Spleen (tissue), 11 donors: ENCODE results near the gene PRSS8. TPM values are rescaled to one million over a fixed set of nuclear protein-coding genes. Genes with fewer than 3 reads are reported as not detected.

Source experiments
- DNase-seq: peaks from one replicate; pipeline ENCODE4 v3.0.0-alpha.2; 2020
- H3K27ac ChIP-seq, 8 donors: fragments of 200-600 bp; sonication (generic) in 7 of 8; 1 replicate in 4 of 8; 2 replicates in 4 of 8; pipeline versions ENCODE4 v1.5.0 to v1.8.0; 2016 to 2021; ENCODE audit warnings: inconsistent platforms in 4 of 8, mild to moderate bottlenecking in 4 of 8, moderate library complexity in 1 of 8
- H3K27me3 ChIP-seq, 7 donors: fragments of 200-600 bp; sonication (generic) in 6 of 7; replicated peaks in 1 of 7; 1 replicate in 4 of 7; 2 replicates in 3 of 7; pipeline versions ENCODE4 v1.5.0 to v1.8.0; 2016 to 2021; ENCODE audit warnings: inconsistent platforms in 3 of 7, mild to moderate bottlenecking in 1 of 7
- H3K36me3 ChIP-seq, 6 donors: fragments of 200-600 bp; sonication (generic) in 5 of 6; 1 replicate in 4 of 6; 2 replicates in 2 of 6; pipeline versions ENCODE4 v1.5.0 to v1.8.0; 2016 to 2021; ENCODE audit warnings: inconsistent platforms in 2 of 6
- H3K4me1 ChIP-seq, 6 donors: fragments of 200-600 bp; sonication (generic) in 5 of 6; 1 replicate in 3 of 6; 2 replicates in 3 of 6; pipeline versions ENCODE4 v1.5.0 to v1.8.0; 2016 to 2021; ENCODE audit warnings: inconsistent platforms in 3 of 6
- H3K4me3 ChIP-seq, 8 donors: fragments of 200-600 bp; sonication (generic) in 7 of 8; 1 replicate in 4 of 8; 2 replicates in 4 of 8; pipeline versions ENCODE4 v1.5.0 to v1.8.0; 2016 to 2021; ENCODE audit warnings: inconsistent platforms in 4 of 8, mild to moderate bottlenecking in 4 of 8, moderate library complexity in 2 of 8
- H3K9me3 ChIP-seq, 8 donors: fragments of 200-600 bp; sonication (generic) in 7 of 8; 1 replicate in 4 of 8; 2 replicates in 4 of 8; pipeline versions ENCODE4 v1.5.0 to v1.8.0; 2016 to 2021; ENCODE audit warnings: inconsistent platforms in 4 of 8
- CTCF ChIP-seq, 11 experiments: fragments of 200-600 bp in 7 of 11; fragments of 450-650 bp in 4 of 11; sonication (generic) in 4 of 11; IDR thresholded peaks in 8 of 11; conservative IDR thresholded peaks in 3 of 11; 1 replicate in 7 of 11; 2 replicates in 4 of 11; pipeline versions ENCODE4 v1.4.0 to v1.8.0; 2016 to 2021; ENCODE audit warnings: antibody characterized with exemption in 11 of 11, inconsistent platforms in 4 of 11, mild to moderate bottlenecking in 1 of 11
- POLR2A ChIP-seq, 3 donors: fragments of 450-650 bp; IDR thresholded peaks; one replicate each; pipeline ENCODE4 v1.5.1; 2017; ENCODE audit warnings: antibody characterized with exemption in 3 of 3, mild to moderate bottlenecking in 1 of 3
- POLR2AphosphoS5 ChIP-seq, 3 donors: sonication (generic); formaldehyde crosslinking; IDR thresholded peaks; one replicate each; pipeline ENCODE4 v1.5.1; 2017; ENCODE audit warnings: antibody characterized with exemption in 3 of 3
- WGBS, 5 donors: extraction: QIAGEN DNeasy Blood & Tissue Kit in 3 of 5; methylation state at CpG; one replicate each; pipeline versions ENCODE4 v1.1.5 to v1.1.7; 2013 to 2018; 5-methylcytosine and 5-hydroxymethylcytosine counted together
- intact Hi-C: fragments of 100-400 bp; cut with DNase I; formaldehyde crosslinking; loops from one replicate; pipeline ENCODE4 v1.15.0; 2023; ENCODE audit warnings: low total_unique reads
- polyA plus RNA-seq, 3 donors: library from polyadenylated mRNA; stranded (reverse); fragments of 200-250 nt; gene quantifications; one replicate each; pipeline ENCODE4 v1.2.1, GENCODE V29; 2013
- total RNA-seq, 7 donors: library from RNA; depleted of rRNA in 3 of 7; stranded (reverse); fragments of >200 nt in 3 of 7; fragmentation: NEBNext Ultra II Directional in 4 of 7; extraction: Animal tissue kit (Norgen Biotek cat#: 25700) in 4 of 7; gene quantifications; one replicate each; pipeline versions ENCODE4 v1.1.0 to v1.2.1, GENCODE V29; 2016 to 2021
- donor health status: healthy with polysubstance abuse.
- donor health status: DM: no; HTN: no; CAD: no; lungs with moderate emphysema.
- donor health status: DM: no; HTN: no; CAD: no.
- donor health status: Bipolar disorder and iron deficiency.
- donor health status: healthy.
- donor health status: DM: no; HTN: no; CAD: no.
- donor health status: DM: yes; HTN: yes; CAD: no.

Gene PRSS8
- total and polyA plus RNA-seq, 10 donors: 0.07 to 0.19 (median 0.15) TPM; not detected in 7

GRCh38 chr16:31108794-31109558 lies 26.6 kb downstream of the PRSS8 start:
- peak overlapping the region; percentile 84 to 96 (median 88) for H3K27ac ChIP-seq

GRCh38 chr16:31108035-31108793 lies 27.3 kb downstream of the PRSS8 start, which contains the start of gene BCKDK:
Gene BCKDK (plus strand): TSS chr16:31108386. CDS start chr16:31109224, 838 bp downstream.
- TF ChIP-seq POLR2AphosphoS5 (IDR thresholded peaks at IDR 0.05): peak; percentile 91 to 92 (median 91)
- TF ChIP-seq CTCF (IDR thresholded peaks at IDR 0.05 in 8 of 11, conservative IDR thresholded peaks at IDR 0.05 in 3 of 11): no peak
- TF ChIP-seq POLR2A (IDR thresholded peaks at IDR 0.05): no peak
- DNase-seq: peak; percentile 95
- Histone ChIP-seq H3K36me3 (peaks cover 0 to 42% (median 37%) of the 10 kb centered on the region in 6 donors), H3K27me3 (no peaks in the 10 kb centered on the region), H3K9me3 (no peaks in the 10 kb centered on the region), H3K4me1 (peaks cover 11 to 58% (median 40%) of the 10 kb centered on the region in 6 donors), H3K4me3 (peak within 1 kb of the TSS; percentile 75 to 97 (median 86)), H3K27ac (peak within 1 kb of the TSS; percentile 84 to 96 (median 88))
- intact Hi-C loops: no loop called here
- WGBS, 5 donors: 4 to 14% (median 5%) methylated on average over 17 to 68 of the region's 68 CpGs

More at GRCh38 chr16:31108794-31109558, 26.6 kb downstream of the PRSS8 start:
- H3K9me3 ChIP-seq: no peaks in the 10 kb centered on the region
- TF ChIP-seq CTCF (IDR thresholded peaks at IDR 0.05 in 8 of 11, conservative IDR thresholded peaks at IDR 0.05 in 3 of 11): no peak
- no peak for TF ChIP-seq POLR2A (IDR thresholded peaks at IDR 0.05)
- TF ChIP-seq POLR2AphosphoS5 (IDR thresholded peaks at IDR 0.05): no peak
- peaks cover 11 to 65% (median 47%) of the 10 kb centered on the region in 6 donors for H3K4me1 ChIP-seq
- H3K36me3 ChIP-seq: peaks cover 0 to 44% (median 37%) of the 10 kb centered on the region in 6 donors
- 51 to 57% (median 54%) methylated on average over 28 to 55 of the region's 57 CpGs for WGBS, 5 donors
- intact Hi-C loops: no loop called here
- DNase-seq: no peak
- peak overlapping the region; percentile 75 to 97 (median 86) for H3K4me3 ChIP-seq
- H3K27me3 ChIP-seq: no peaks in the 10 kb centered on the region

- Histone ChIP-seq H3K9me3 (no peaks in the 10 kb centered on the region), H3K36me3 (peaks cover 0 to 35% (median 31%) of the 10 kb centered on the region in 6 donors), H3K27me3 (no peaks in the 10 kb centered on the region), H3K4me3 (peak overlapping the region in 2 of 8 donors; percentile 88 to 97), H3K4me1 (peaks cover 11 to 50% (median 37%) of the 10 kb centered on the region in 6 donors), H3K27ac (peak overlapping the region in 5 of 8 donors; percentile 87 to 96 (median 92))
- no peak for TF ChIP-seq POLR2A (IDR thresholded peaks at IDR 0.05)
- no peak for TF ChIP-seq POLR2AphosphoS5 (IDR thresholded peaks at IDR 0.05)
- DNase-seq: no peak
- intact Hi-C loops: no loop called here
- WGBS, 5 donors: 82 to 90% (median 89%) methylated on average over 6 of the region's 6 CpGs
Measured at GRCh38 chr16:31107465-31107867, 28.1 kb downstream of the PRSS8 start.

GRCh38 chr16:31106509-31107464 lies 28.7 kb downstream of the PRSS8 start:
- WGBS, 5 donors: 93 to 96% (median 94%) methylated on average over 28 of the region's 28 CpGs
- Histone ChIP-seq H3K27ac (peak overlapping the region in 1 of 8 donors; percentile 83), H3K4me3 (no peak overlapping the region), H3K27me3 (no peaks in the 10 kb centered on the region), H3K36me3 (peaks cover 0 to 28% (median 24%) of the 10 kb centered on the region in 6 donors), H3K9me3 (no peaks in the 10 kb centered on the region), H3K4me1 (peaks cover 11 to 44% (median 33%) of the 10 kb centered on the region in 6 donors)
- no peak for TF ChIP-seq POLR2A (IDR thresholded peaks at IDR 0.05)
- TF ChIP-seq CTCF (IDR thresholded peaks at IDR 0.05 in 8 of 11, conservative IDR thresholded peaks at IDR 0.05 in 3 of 11): no peak
- TF ChIP-seq POLR2AphosphoS5 (IDR thresholded peaks at IDR 0.05): no peak
- intact Hi-C loops: no loop called here
- no peak for DNase-seq
